ENCODE results near the gene TUBB1. TPM values are rescaled to one million over a fixed set of nuclear protein-coding genes. Genes with fewer than 3 reads are reported as not detected.

Gene TUBB1
- total RNA-seq, result not detected

- intact Hi-C loops (cut with DNase I), result no loop called here
- TF ChIP-seq CTCF (IDR thresholded peaks at IDR 0.05), result no peak
Measured at GRCh38 chr20:59019217-59019616, at the start of gene TUBB1. TSS of gene TUBB1 (plus strand) at chr20:59019429. CDS start at chr20:59019523, 94 bp downstream.

GRCh38 chr20:58969439-58969838 is 49.8 kb upstream of the TUBB1 start:
- no peak overlapping the region for H3K4me3 ChIP-seq
- H3K27me3 ChIP-seq, result no peaks in the 10 kb centered on the region
- intact Hi-C loops (cut with DNase I), result no loop called here
- H3K9me3 ChIP-seq, result no peaks in the 10 kb centered on the region
- TF ChIP-seq CTCF (IDR thresholded peaks at IDR 0.05), result no peak
- DNase-seq (ENCODE audit: low spot score in 2 of 2), result no peak
- no peaks in the 10 kb centered on the region for H3K36me3 ChIP-seq
- no peaks in the 10 kb centered on the region for H3K4me1 ChIP-seq
- no peak overlapping the region for H3K27ac ChIP-seq

More at GRCh38 chr20:59019217-59019616, at the start of gene TUBB1:
- H3K9me3 ChIP-seq, result no peaks in the 10 kb centered on the region
- H3K36me3 ChIP-seq, result peaks cover 6 to 21% of the 10 kb centered on the region in 2 donors
- no peak within 1 kb of the TSS for H3K27ac ChIP-seq
- DNase-seq (ENCODE audit: low spot score in 2 of 2), result no peak
- H3K4me3 ChIP-seq, result no peak within 1 kb of the TSS
- H3K27me3 ChIP-seq, result no peaks in the 10 kb centered on the region
- no peaks in the 10 kb centered on the region for H3K4me1 ChIP-seq

GRCh38 chr20:58970146-58970545 is 49.1 kb upstream of the TUBB1 start:
- Histone ChIP-seq H3K27ac (no peak overlapping the region), H3K4me1 (no peaks in the 10 kb centered on the region), H3K27me3 (no peaks in the 10 kb centered on the region), H3K4me3 (no peak overlapping the region), H3K36me3 (no peaks in the 10 kb centered on the region), H3K9me3 (peaks cover 0 to 5% of the 10 kb centered on the region in 2 donors)
- no peak for TF ChIP-seq CTCF (IDR thresholded peaks at IDR 0.05)
- DNase-seq (ENCODE audit: low spot score in 2 of 2), result no peak
- intact Hi-C loops (cut with DNase I), result no loop called here

- Histone ChIP-seq H3K27me3 (no peaks in the 10 kb centered on the region), H3K36me3 (no peaks in the 10 kb centered on the region), H3K4me1 (no peaks in the 10 kb centered on the region), H3K27ac (no peak overlapping the region), H3K9me3 (peaks cover 0 to 16% of the 10 kb centered on the region in 2 donors), H3K4me3 (no peak overlapping the region)
- DNase-seq (ENCODE audit: low spot score in 2 of 2), result no peak
- no peak for TF ChIP-seq CTCF (IDR thresholded peaks at IDR 0.05)
- intact Hi-C loops (cut with DNase I), result no loop called here
Measured at GRCh38 chr20:58971429-58971828, 47.8 kb upstream of the TUBB1 start.

GRCh38 chr20:58973179-58973578 is 46.0 kb upstream of the TUBB1 start:
- no peak for TF ChIP-seq CTCF (IDR thresholded peaks at IDR 0.05)
- Histone ChIP-seq H3K9me3 (peaks cover 0 to 17% of the 10 kb centered on the region in 2 donors), H3K36me3 (no peaks in the 10 kb centered on the region), H3K4me3 (no peak overlapping the region), H3K27ac (no peak overlapping the region), H3K27me3 (no peaks in the 10 kb centered on the region), H3K4me1 (no peaks in the 10 kb centered on the region)
- intact Hi-C loops (cut with DNase I), result no loop called here
- DNase-seq (ENCODE audit: low spot score in 2 of 2), result no peak

- intact Hi-C loops (cut with DNase I), result no loop called here
- no peaks in the 10 kb centered on the region for H3K36me3 ChIP-seq
- no peak overlapping the region for H3K4me3 ChIP-seq
- no peaks in the 10 kb centered on the region for H3K27me3 ChIP-seq
- no peak overlapping the region for H3K27ac ChIP-seq
- DNase-seq (ENCODE audit: low spot score in 2 of 2), result no peak
- no peaks in the 10 kb centered on the region for H3K4me1 ChIP-seq
- peaks cover 0 to 17% of the 10 kb centered on the region in 2 donors for H3K9me3 ChIP-seq
- no peak for TF ChIP-seq CTCF (IDR thresholded peaks at IDR 0.05)
Measured at GRCh38 chr20:58973866-58974265, 45.4 kb upstream of the TUBB1 start.

Measured in ascending aorta (tissue), 2 donors.